Caco-2 (cell line): Measurements from ENCODE around the gene UQCRH. TPM values are rescaled to one million over a fixed set of nuclear protein-coding genes. Genes with fewer than 3 reads are reported as not detected.

Source experiments
- BruUV-seq: library from RNA; stranded (reverse); fragments of 400-500 nt; replicated peaks from 2 replicates; lab custom pipeline; 2021; lab: Mats Ljungman, UMichigan
- CTCF ChIA-PET: fragments of 300-600 bp; sonication (Branson Sonifier 250); formaldehyde crosslinking; loops from one replicate; lab custom pipeline; 2022; ENCODE audit warnings: antibody characterized with exemption; lab: Charles Lee
- POLR2A ChIA-PET: fragments of 300-600 bp; sonication (Branson Sonifier 250); formaldehyde crosslinking; loops from one replicate; lab custom pipeline; 2022; ENCODE audit warnings: antibody characterized with exemption; lab: Charles Lee
- DNase-seq, 2 experiments: peaks; one replicate each; pipeline versions ENCODE4 v3.0.0 to v3.0.0-alpha.2; 2020 to 2022
- H3K27me3 ChIP-seq: replicated peaks from 2 replicates; pipeline ENCODE4 v1.6.0; 2011; ENCODE audit warnings: low read length; ENCODE audit not compliant: control insufficient read depth, insufficient read depth
- H3K36me3 ChIP-seq: 2 replicates; pipeline ENCODE4 v1.5.1; 2011; ENCODE audit warnings: low read length; ENCODE audit not compliant: control insufficient read depth, insufficient read depth
- H3K4me1 ChIP-seq: fragments of 250-450 bp; sonication (Bioruptor Pico); 2 replicates; pipeline ENCODE4 v1.5.1; 2020; ENCODE audit warnings: mild to moderate bottlenecking
- H3K4me3 ChIP-seq: 2 replicates; pipeline ENCODE4 v1.5.1; 2011; ENCODE audit warnings: low read depth, mild to moderate bottlenecking, control low read depth, low read length
- H3K9me3 ChIP-seq: fragments of 250-450 bp; sonication (Bioruptor Pico); 2 replicates; pipeline ENCODE4 v1.5.1; 2020; ENCODE audit warnings: mild to moderate bottlenecking, moderate library complexity
- H3K27ac Mint-ChIP-seq: one replicate; pipeline ENCODE4 v1.8.0; 2022; ENCODE audit warnings: mixed read lengths; ENCODE audit not compliant: unreplicated experiment
- H3K27me3 Mint-ChIP-seq: one replicate; pipeline ENCODE4 v1.8.0; 2022; ENCODE audit warnings: mixed read lengths; ENCODE audit not compliant: insufficient read depth, unreplicated experiment
- H3K36me3 Mint-ChIP-seq: one replicate; pipeline ENCODE4 v1.8.0; 2022; ENCODE audit warnings: mild to moderate bottlenecking, mixed read lengths; ENCODE audit not compliant: insufficient read depth, unreplicated experiment
- H3K4me1 Mint-ChIP-seq: one replicate; pipeline ENCODE4 v1.8.0; 2022; ENCODE audit warnings: low read depth, mixed read lengths; ENCODE audit not compliant: unreplicated experiment
- H3K4me3 Mint-ChIP-seq: one replicate; pipeline ENCODE4 v1.8.0; 2022; ENCODE audit warnings: mild to moderate bottlenecking, moderate library complexity, mixed read lengths; ENCODE audit not compliant: unreplicated experiment
- H3K9me3 Mint-ChIP-seq: one replicate; pipeline ENCODE4 v1.8.0; 2022; ENCODE audit warnings: mixed read lengths; ENCODE audit not compliant: unreplicated experiment
- intact Hi-C: fragments of 100-400 bp; cut with micrococcal nuclease; formaldehyde crosslinking; loops from one replicate; pipeline ENCODE4 v1.10.0; 2022; ENCODE audit not compliant: unreplicated experiment
- total RNA-seq: library from RNA; stranded (reverse); gene quantifications from 2 replicates; pipeline ENCODE4 v1.2.3, GENCODE V29; 2022
- TF ChIP-seq, protein P1 (sequence below), 2 experiments: fragments of 200-600 bp in 1 of 2; IDR thresholded peaks; 1 replicate in 1 of 2; 2 replicates in 1 of 2; pipeline versions ENCODE4 v1.5.1 to v1.8.0; 2011 to 2022; ENCODE audit warnings: antibody characterized with exemption in 1 of 2, control low read depth in 1 of 2, inconsistent platforms in 1 of 2, low read depth in 1 of 2, low read length in 1 of 2, mild to moderate bottlenecking in 1 of 2, moderate library complexity in 1 of 2; ENCODE audit not compliant: insufficient read depth in 1 of 2, severe bottlenecking in 1 of 2, unreplicated experiment in 1 of 2

Gene UQCRH
- total RNA-seq, 1 experiment from 2014 or later, result 277 TPM

GRCh38 chr1:46285730-46286477 is 17.6 kb upstream of the UQCRH start:
- Histone ChIP-seq H3K4me1 (peaks cover 21% of the 10 kb centered on the region), H3K9me3 (no peaks in the 10 kb centered on the region), H3K36me3 (no peaks in the 10 kb centered on the region; the same call in 1 of the 2 replicates), H3K4me3 (no peak overlapping the region), H3K27me3 (no peaks in the 10 kb centered on the region)
- peaks cover 75% of the 10 kb centered on the region for H3K36me3 Mint-ChIP-seq
- DNase-seq, result peak in 1 of 2 experiments; percentile 51
- no peaks in the 10 kb centered on the region for H3K9me3 Mint-ChIP-seq
- H3K27ac Mint-ChIP-seq, result peak overlapping the region; percentile 74
- CTCF ChIA-PET, result no interaction called here
- no peaks in the 10 kb centered on the region for H3K27me3 Mint-ChIP-seq
- H3K4me1 Mint-ChIP-seq, result peaks cover 30% of the 10 kb centered on the region
- POLR2A ChIA-PET, result interaction anchor here (1.3 kb wide), 1 partner anchor 17 kb away, joined by 3 read pairs; the partner anchor contains the start of genes LRRC41 and UQCRH
- TSS peak; percentile 15 for BruUV-seq
- TF ChIP-seq, protein P1, sequence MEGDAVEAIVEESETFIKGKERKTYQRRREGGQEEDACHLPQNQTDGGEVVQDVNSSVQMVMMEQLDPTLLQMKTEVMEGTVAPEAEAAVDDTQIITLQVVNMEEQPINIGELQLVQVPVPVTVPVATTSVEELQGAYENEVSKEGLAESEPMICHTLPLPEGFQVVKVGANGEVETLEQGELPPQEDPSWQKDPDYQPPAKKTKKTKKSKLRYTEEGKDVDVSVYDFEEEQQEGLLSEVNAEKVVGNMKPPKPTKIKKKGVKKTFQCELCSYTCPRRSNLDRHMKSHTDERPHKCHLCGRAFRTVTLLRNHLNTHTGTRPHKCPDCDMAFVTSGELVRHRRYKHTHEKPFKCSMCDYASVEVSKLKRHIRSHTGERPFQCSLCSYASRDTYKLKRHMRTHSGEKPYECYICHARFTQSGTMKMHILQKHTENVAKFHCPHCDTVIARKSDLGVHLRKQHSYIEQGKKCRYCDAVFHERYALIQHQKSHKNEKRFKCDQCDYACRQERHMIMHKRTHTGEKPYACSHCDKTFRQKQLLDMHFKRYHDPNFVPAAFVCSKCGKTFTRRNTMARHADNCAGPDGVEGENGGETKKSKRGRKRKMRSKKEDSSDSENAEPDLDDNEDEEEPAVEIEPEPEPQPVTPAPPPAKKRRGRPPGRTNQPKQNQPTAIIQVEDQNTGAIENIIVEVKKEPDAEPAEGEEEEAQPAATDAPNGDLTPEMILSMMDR (IDR thresholded peaks at IDR 0.05; ENCODE audit: insufficient read depth in 1 of 2, low read depth in 1 of 2, low read length in 1 of 2, severe bottlenecking in 1 of 2, unreplicated experiment in 1 of 2), result no peak
- H3K4me3 Mint-ChIP-seq, result peak overlapping the region; percentile 37
- intact Hi-C loops, result loop anchor here (10.0 kb wide), 1 partner anchor 59 kb away; the partner anchor contains the start of gene NSUN4

DNA sequence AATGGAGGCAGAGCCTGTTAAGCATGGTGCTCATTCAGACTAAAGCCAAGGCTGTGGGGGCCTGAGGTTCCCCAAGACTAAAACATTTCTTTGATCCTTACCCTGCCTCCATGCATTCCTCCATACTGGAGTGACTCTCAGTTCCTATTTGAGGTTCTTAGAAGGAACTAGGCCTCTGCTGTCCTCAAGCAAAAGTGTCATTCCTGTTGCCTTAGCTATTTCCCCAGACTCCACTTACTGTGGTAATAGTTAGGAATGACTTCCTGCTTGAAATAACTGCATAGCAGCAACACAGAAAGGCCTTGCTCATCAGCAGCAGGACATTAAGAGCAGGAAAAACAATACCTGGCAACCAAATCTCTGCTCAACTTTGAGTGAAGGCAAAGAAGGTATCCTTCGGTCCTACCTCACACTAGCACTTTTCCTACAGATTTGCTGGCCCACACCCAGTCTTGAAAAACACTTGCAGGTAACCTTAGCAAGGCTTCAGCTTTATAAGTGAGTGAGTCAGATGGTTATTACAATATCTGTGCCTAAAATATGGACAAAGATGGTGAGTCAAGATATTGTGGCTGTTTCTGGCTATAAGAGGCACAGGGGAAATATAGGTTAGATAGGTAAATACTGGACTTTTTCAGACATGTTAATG is 14.9 kb upstream of the UQCRH start:
- Histone ChIP-seq H3K9me3 (no peaks in the 10 kb centered on the region), H3K4me3 (no peak overlapping the region), H3K4me1 (peaks cover 21% of the 10 kb centered on the region), H3K36me3 (no peaks in the 10 kb centered on the region; the same call in 1 of the 2 replicates), H3K27me3 (no peaks in the 10 kb centered on the region)
- no peak for DNase-seq
- peaks cover 22% of the 10 kb centered on the region for H3K4me1 Mint-ChIP-seq
- peaks cover 63% of the 10 kb centered on the region for H3K36me3 Mint-ChIP-seq
- peak overlapping the region; percentile 11 for H3K27ac Mint-ChIP-seq
- intact Hi-C loops, result loop anchor here (10.0 kb wide), 1 partner anchor 56 kb away; the partner anchor contains the start of gene NSUN4
- ChIA-PET CTCF (no interaction called here), POLR2A (no interaction called here)
- no peaks in the 10 kb centered on the region for H3K27me3 Mint-ChIP-seq
- no peak overlapping the region for H3K4me3 Mint-ChIP-seq
- no TSS peak for BruUV-seq
- no peaks in the 10 kb centered on the region for H3K9me3 Mint-ChIP-seq
- TF ChIP-seq, protein P1 (IDR thresholded peaks at IDR 0.05; ENCODE audit: insufficient read depth in 1 of 2, low read depth in 1 of 2, low read length in 1 of 2, severe bottlenecking in 1 of 2, unreplicated experiment in 1 of 2), result no peak

GRCh38 chr1:46289134-46289494 is 14.4 kb upstream of the UQCRH start:
- CTCF ChIA-PET, result no interaction called here
- H3K4me1 Mint-ChIP-seq, result peaks cover 16% of the 10 kb centered on the region
- TF ChIP-seq, protein P1 (IDR thresholded peaks at IDR 0.05; ENCODE audit: insufficient read depth in 1 of 2, low read depth in 1 of 2, low read length in 1 of 2, severe bottlenecking in 1 of 2, unreplicated experiment in 1 of 2), result no peak

More at GRCh38 chr1:46289134-46289494, 14.4 kb upstream of the UQCRH start:
- Histone ChIP-seq H3K4me1 (peaks cover 18% of the 10 kb centered on the region), H3K9me3 (no peaks in the 10 kb centered on the region), H3K36me3 (no peaks in the 10 kb centered on the region; the same call in 1 of the 2 replicates), H3K4me3 (no peak overlapping the region), H3K27me3 (no peaks in the 10 kb centered on the region)
- Mint-ChIP-seq H3K27me3 (no peaks in the 10 kb centered on the region), H3K4me3 (no peak overlapping the region), H3K27ac (peak overlapping the region; percentile 11), H3K9me3 (no peaks in the 10 kb centered on the region), H3K36me3 (peaks cover 61% of the 10 kb centered on the region)
- no peak for DNase-seq
- intact Hi-C loops, result loop anchor here (10.0 kb wide), 1 partner anchor 56 kb away; the partner anchor contains the start of gene NSUN4
- BruUV-seq, result no TSS peak
- POLR2A ChIA-PET, result no interaction called here
